HCT116 (cell line): ENCODE measurements around the gene GOLGA6A. TPM values are rescaled to one million over a fixed set of nuclear protein-coding genes. Genes with fewer than 3 reads are reported as not detected.

ENCODE experiments used
- ATAC-seq: fragments of 200-7000 bp; cut with Tn5 transposase; 2 replicates; pipeline ENCODE4 v1.9.1; 2020; ENCODE audit warnings: mild to moderate bottlenecking, moderate library complexity
- BruUV-seq: library from RNA; stranded (reverse); fragments of 400-500 nt; replicated peaks from 2 replicates; lab custom pipeline; 2021; lab: Mats Ljungman, UMichigan
- CTCF ChIA-PET: fragments of 300-600 bp; sonication (Branson Sonifier 250); formaldehyde crosslinking; loops from one replicate; lab custom pipeline; 2021; ENCODE audit warnings: antibody characterized with exemption; lab: Charles Lee
- POLR2A ChIA-PET: fragments of 300-600, 350-600 bp; sonication (Branson Sonifier 250); formaldehyde crosslinking; loops from one replicate; lab custom pipeline; 2021; ENCODE audit warnings: antibody characterized with exemption; lab: Charles Lee
- RAD21 ChIA-PET, 2 experiments: fragments of 300-600 bp; sonication (Branson Sonifier 250); formaldehyde crosslinking; loops; one replicate each; lab custom pipeline; 2023; ENCODE audit warnings: low total read pairs in 2 of 2; ENCODE audit not compliant: uncharacterized antibody in 2 of 2, unreplicated experiment in 2 of 2, low non-redundant PET in 1 of 2; lab: Charles Lee
- DNase-seq: peaks from one replicate; pipeline ENCODE4 v3.0.0-alpha.2; 2010; ENCODE audit warnings: low read depth, low spot score
- H2AFZ ChIP-seq: fragments of 200-600 bp; shearing (Covaris generic), sonication (generic); 2 replicates; pipeline ENCODE4 v1.6.1; 2017; ENCODE audit warnings: low read depth, mixed run types, mixed read lengths, antibody characterized with exemption, low read length; ENCODE audit not compliant: poor library complexity, severe bottlenecking
- H3K27ac ChIP-seq: 2 replicates; pipeline ENCODE4 v1.5.1; 2012; ENCODE audit warnings: low read depth, low read length
- H3K27me3 ChIP-seq: fragments of 200-600 bp; sonication (generic); 2 replicates; pipeline ENCODE4 v1.6.1; 2016; ENCODE audit warnings: mixed run types, low read length, mixed read lengths; ENCODE audit not compliant: insufficient read depth
- H3K36me3 ChIP-seq, 2 experiments: fragments of 200-500 bp in 1 of 2; fragments of 200-600 bp in 1 of 2; sonication (Bioruptor generic) in 1 of 2; sonication (generic) in 1 of 2; 2 replicates each; pipeline versions ENCODE4 v1.5.1 to v1.6.1; 2014 to 2016; ENCODE audit warnings: low read length in 2 of 2, inconsistent platforms in 1 of 2, mixed read lengths in 1 of 2, mixed run types in 1 of 2; ENCODE audit not compliant: insufficient read depth in 2 of 2, control insufficient read depth in 1 of 2
- H3K4me1 ChIP-seq, 2 experiments: fragments of 200-600 bp in 1 of 2; sonication (generic) in 1 of 2; 2 replicates each; pipeline versions ENCODE4 v1.5.1 to v1.6.1; 2012 to 2017; ENCODE audit warnings: low read length in 2 of 2, inconsistent platforms in 1 of 2, mild to moderate bottlenecking in 1 of 2, mixed read lengths in 1 of 2, mixed run types in 1 of 2, moderate library complexity in 1 of 2; ENCODE audit not compliant: insufficient read depth in 2 of 2, control insufficient read depth in 1 of 2
- H3K4me2 ChIP-seq: fragments of 200-600 bp; sonication (generic); 2 replicates; pipeline ENCODE4 v1.6.1; 2017; ENCODE audit warnings: mixed run types, low read length, mixed read lengths
- H3K4me3 ChIP-seq, 2 experiments: fragments of 200-600 bp in 1 of 2; sonication (generic) in 1 of 2; replicated peaks in 1 of 2; 2 replicates each; pipeline ENCODE4 v1.5.1; 2011 to 2016; ENCODE audit warnings: low read length in 2 of 2, control low read depth in 1 of 2, low read depth in 1 of 2, mild to moderate bottlenecking in 1 of 2, mixed read lengths in 1 of 2, mixed run types in 1 of 2
- H3K79me2 ChIP-seq: fragments of 200-600 bp; sonication (generic); 2 replicates; pipeline ENCODE4 v1.6.1; 2017; ENCODE audit warnings: mild to moderate bottlenecking, mixed run types, low read length, moderate library complexity, mixed read lengths; ENCODE audit not compliant: insufficient read depth
- H3K9ac ChIP-seq: fragments of 200-600 bp; sonication (generic); 2 replicates; pipeline ENCODE4 v1.6.1; 2016; ENCODE audit warnings: low read length, mixed read lengths
- H3K9me2 ChIP-seq: fragments of 200-600 bp; sonication (generic), shearing (Covaris generic); 2 replicates; pipeline ENCODE4 v1.6.1; 2017; ENCODE audit warnings: mixed run types, mild to moderate bottlenecking, moderate library complexity; ENCODE audit not compliant: insufficient read depth
- H3K9me3 ChIP-seq, 2 experiments: fragments of 200-500 bp in 1 of 2; fragments of 200-600 bp in 1 of 2; sonication (Bioruptor generic) in 1 of 2; sonication (generic) in 1 of 2; 2 replicates each; pipeline ENCODE4 v1.6.1; 2014 to 2017; ENCODE audit warnings: low read length in 2 of 2, mixed read lengths in 2 of 2, inconsistent platforms in 1 of 2, low read depth in 1 of 2, mild to moderate bottlenecking in 1 of 2, mixed run types in 1 of 2, moderate library complexity in 1 of 2; ENCODE audit not compliant: control insufficient read depth in 1 of 2, insufficient read depth in 1 of 2
- H4K20me1 ChIP-seq: fragments of 200-600 bp; sonication (generic), shearing (Covaris generic); 2 replicates; pipeline ENCODE4 v1.6.1; 2017; ENCODE audit warnings: mixed run types, mild to moderate bottlenecking, moderate library complexity; ENCODE audit not compliant: insufficient read depth
- CBX3 ChIP-seq: IDR thresholded peaks from 2 replicates; pipeline ENCODE4 v1.6.1; 2012; ENCODE audit warnings: low read depth
- CEBPB ChIP-seq: IDR thresholded peaks from 2 replicates; pipeline ENCODE4 v1.6.1; 2012; ENCODE audit warnings: low read depth
- EZH2 ChIP-seq: fragments of 200-600 bp; sonication (generic); IDR thresholded peaks from 2 replicates; pipeline ENCODE4 v1.6.1; 2017; ENCODE audit warnings: antibody characterized with exemption, mixed run types
- EZH2phosphoT487 ChIP-seq: fragments of 200-600 bp; IDR thresholded peaks from 2 replicates; pipeline ENCODE4 v1.6.1; 2018; ENCODE audit warnings: antibody characterized with exemption, borderline replicate concordance
- FOSL1 ChIP-seq: IDR thresholded peaks from 2 replicates; pipeline ENCODE4 v1.6.1; 2012; ENCODE audit warnings: low read depth
- JUND ChIP-seq: IDR thresholded peaks from 2 replicates; pipeline ENCODE4 v1.6.1; 2012
- POLR2A ChIP-seq: IDR thresholded peaks from 2 replicates; pipeline ENCODE4 v1.7.0; 2011; ENCODE audit warnings: borderline replicate concordance; ENCODE audit not compliant: insufficient read depth, insufficient read length; ENCODE audit errors: extremely low read depth
- RAD21 ChIP-seq: IDR thresholded peaks from 2 replicates; pipeline ENCODE4 v1.6.1; 2012; ENCODE audit warnings: low read depth, mild to moderate bottlenecking
- SIN3A ChIP-seq: IDR thresholded peaks from 2 replicates; pipeline ENCODE4 v1.6.1; 2012; ENCODE audit warnings: low read depth
- SP1 ChIP-seq: IDR thresholded peaks from 2 replicates; pipeline ENCODE4 v1.6.1; 2012; ENCODE audit warnings: low read depth
- SRF ChIP-seq: IDR thresholded peaks from 2 replicates; pipeline ENCODE4 v1.6.1; 2012; ENCODE audit warnings: low read depth
- YY1 ChIP-seq: IDR thresholded peaks from 2 replicates; pipeline ENCODE4 v1.6.1; 2011; ENCODE audit warnings: low read length, low read depth, moderate library complexity, mild to moderate bottlenecking; ENCODE audit not compliant: insufficient replicate concordance; ENCODE audit errors: extremely low read depth
- ZBTB33 ChIP-seq: IDR thresholded peaks from 2 replicates; pipeline ENCODE4 v1.6.1; 2011; ENCODE audit warnings: mild to moderate bottlenecking, low read length, moderate library complexity; ENCODE audit not compliant: insufficient replicate concordance; ENCODE audit errors: extremely low read depth
- ZFX ChIP-seq: fragments of 450-650 bp; IDR thresholded peaks from 2 replicates; pipeline ENCODE4 v1.6.1; 2017
- ZNF274 ChIP-seq: fragments of 200-500 bp; sonication (Bioruptor generic); IDR thresholded peaks from 2 replicates; pipeline ENCODE4 v1.6.1; 2014; ENCODE audit warnings: mild to moderate bottlenecking, low read depth, low read length, inconsistent platforms
- intact Hi-C: fragments of 100-400 bp; cut with micrococcal nuclease; formaldehyde crosslinking; loops from 2 replicates; pipeline ENCODE4 v1.10.0; 2022
- total RNA-seq: library from RNA; stranded (reverse); gene quantifications from one replicate; pipeline ENCODE4 v1.2.1, GENCODE V29; 2021; ENCODE audit not compliant: unreplicated experiment
- TF ChIP-seq, protein P1 (sequence below), 3 experiments: fragments of 200-600 bp in 1 of 3; sonication (generic) in 1 of 3; IDR thresholded peaks in 2 of 3; conservative IDR thresholded peaks in 1 of 3; 2 replicates each; pipeline ENCODE4 v1.5.1; 2012 to 2017; ENCODE audit warnings: low read depth in 2 of 3, low read length in 2 of 3, antibody characterized with exemption in 1 of 3, borderline replicate concordance in 1 of 3, control low read depth in 1 of 3, mild to moderate bottlenecking in 1 of 3, mixed read lengths in 1 of 3, mixed run types in 1 of 3, moderate library complexity in 1 of 3; ENCODE audit not compliant: insufficient read depth in 1 of 3

Gene GOLGA6A
- total RNA-seq, 1 experiment from 2014 or later = 0.39 TPM

GRCh38 chr15:74043425-74044266 is 38.7 kb downstream of the GOLGA6A start:
- Histone ChIP-seq H3K36me3 (no peaks in the 10 kb centered on the region), H3K9ac (no peak overlapping the region), H3K4me3 (no peak overlapping the region), H3K79me2 (no peaks in the 10 kb centered on the region), H3K4me1 (peaks cover 5 to 16% of the 10 kb centered on the region in 2 experiments), H3K9me3 (no peaks in the 10 kb centered on the region), H3K27ac (no peak overlapping the region), H4K20me1 (no peaks in the 10 kb centered on the region), H3K4me2 (no peak overlapping the region)
- no TSS peak for BruUV-seq
- ChIA-PET POLR2A (interaction anchor here (0.6 kb wide), 1 partner anchor 10 kb away, joined by 3 read pairs; no protein-coding TSS in a partner anchor), CTCF (interaction anchor here (0.7 to 1.5 kb wide), 3 partner anchors 10 to 264 kb away, joined by 3 to 5 read pairs (median 3); no protein-coding TSS in a partner anchor), RAD21 (no interaction called here)
- intact Hi-C loops = no loop called here
- ATAC-seq = no peak
- TF ChIP-seq JUND (no peak), POLR2A (no peak), CBX3 (no peak), ZFX (no peak), CEBPB (no peak), EZH2phosphoT487 (no peak), ZNF274 (no peak), ZBTB33 (no peak), EZH2 (no peak), YY1 (no peak), RAD21 (no peak), SIN3A (no peak), FOSL1 (no peak), SP1 (no peak), SRF (no peak)
- TF ChIP-seq, protein P1, sequence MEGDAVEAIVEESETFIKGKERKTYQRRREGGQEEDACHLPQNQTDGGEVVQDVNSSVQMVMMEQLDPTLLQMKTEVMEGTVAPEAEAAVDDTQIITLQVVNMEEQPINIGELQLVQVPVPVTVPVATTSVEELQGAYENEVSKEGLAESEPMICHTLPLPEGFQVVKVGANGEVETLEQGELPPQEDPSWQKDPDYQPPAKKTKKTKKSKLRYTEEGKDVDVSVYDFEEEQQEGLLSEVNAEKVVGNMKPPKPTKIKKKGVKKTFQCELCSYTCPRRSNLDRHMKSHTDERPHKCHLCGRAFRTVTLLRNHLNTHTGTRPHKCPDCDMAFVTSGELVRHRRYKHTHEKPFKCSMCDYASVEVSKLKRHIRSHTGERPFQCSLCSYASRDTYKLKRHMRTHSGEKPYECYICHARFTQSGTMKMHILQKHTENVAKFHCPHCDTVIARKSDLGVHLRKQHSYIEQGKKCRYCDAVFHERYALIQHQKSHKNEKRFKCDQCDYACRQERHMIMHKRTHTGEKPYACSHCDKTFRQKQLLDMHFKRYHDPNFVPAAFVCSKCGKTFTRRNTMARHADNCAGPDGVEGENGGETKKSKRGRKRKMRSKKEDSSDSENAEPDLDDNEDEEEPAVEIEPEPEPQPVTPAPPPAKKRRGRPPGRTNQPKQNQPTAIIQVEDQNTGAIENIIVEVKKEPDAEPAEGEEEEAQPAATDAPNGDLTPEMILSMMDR (IDR thresholded peaks at IDR 0.05 in 2 of 3, conservative IDR thresholded peaks at IDR 0.05 in 1 of 3; ENCODE audit: borderline replicate concordance in 1 of 3, insufficient read depth in 1 of 3, low read depth in 2 of 3, low read length in 2 of 3) = no peak
- TF ChIP-seq, all 23 proteins: peak for 0
- H3K9me2 ChIP-seq = no peaks in the 10 kb centered on the region
- H2AFZ ChIP-seq = no peak overlapping the region
- H3K27me3 ChIP-seq = no peaks in the 10 kb centered on the region
- DNase-seq = no peak
